Skeletal muscle tissue (tissue), 2 donors: ENCODE measurements around the gene HMMR. TPM values are rescaled to one million over a fixed set of nuclear protein-coding genes. Genes with fewer than 3 reads are reported as not detected.

Experiments used
- small RNA-seq: library from RNA; depleted of rRNA; stranded (forward); fragments of <200 nt; gene quantifications from one replicate; pipeline ENCODE3, GENCODE V24; 2014
- total RNA-seq: library from RNA; depleted of rRNA; stranded (reverse); fragments of >200 nt; gene quantifications from one replicate; pipeline ENCODE4 v1.2.3, GENCODE V29; 2014

The HMMR gene
- total RNA-seq, 1 donor from 2014 or later, result 2.6 TPM

Small RNA genes lying within 50 kb of the gene (small RNA-seq; reads per million reads assigned to genes)
- not detected for gene AC008723.1

Other genes with a start within 250 kb of the HMMR start
- 422 TPM for gene CCNG1, start 23.0 kb upstream of the HMMR start, total RNA-seq
- 5.7 TPM for gene NUDCD2, start 530 bp upstream of the HMMR start, total RNA-seq
- gene MAT2B, start 45.0 kb downstream of the HMMR start, total RNA-seq, result 47.5 TPM